SKM-1 (cell line): ENCODE measurements around the gene PPM1A.
"Not testable (repeated sequence)": the region's sequence is repeated elsewhere in the genome, so short reads cannot be mapped to it uniquely, and the experiment has no call there.

Experiments
- DNase-seq: peaks from one replicate; lab custom pipeline; 2025; ENCODE audit not compliant: unreplicated experiment; lab: John Stamatoyannopoulos, UW

The PPM1A gene

GRCh38 chr14:60317609-60318008 lies 68.6 kb downstream of the PPM1A start:
- DNase-seq = no peak

- not testable (repeated sequence) for DNase-seq
Measured at GRCh38 chr14:60320860-60321259, 71.8 kb downstream of the PPM1A start.

- no peak for DNase-seq
Measured at GRCh38 chr14:60323199-60323896, 74.3 kb downstream of the PPM1A start.

GRCh38 chr14:60324837-60325236 lies 75.8 kb downstream of the PPM1A start:
- DNase-seq = no peak

GRCh38 chr14:60326274-60326673 lies 77.3 kb downstream of the PPM1A start:
- no peak for DNase-seq

GRCh38 chr14:60327447-60328331 lies 78.7 kb downstream of the PPM1A start:
- no peak for DNase-seq

GRCh38 chr14:60328583-60328982 lies 79.6 kb downstream of the PPM1A start:
- DNase-seq = no peak

GRCh38 chr14:60329274-60329673 lies 80.3 kb downstream of the PPM1A start:
- DNase-seq = no peak

GRCh38 chr14:60331201-60332045 lies 82.4 kb downstream of the PPM1A start:
- peak; percentile 21 for DNase-seq

- DNase-seq = no peak
Measured at GRCh38 chr14:60332046-60332399, 83.0 kb downstream of the PPM1A start.

- DNase-seq = no peak
Measured at GRCh38 chr14:60332869-60333268, 83.8 kb downstream of the PPM1A start.

GRCh38 chr14:60339571-60339970 lies 90.5 kb downstream of the PPM1A start:
- DNase-seq = no peak

- DNase-seq = no peak
Measured at GRCh38 chr14:60343571-60344071, 94.6 kb downstream of the PPM1A start.

GRCh38 chr14:60344751-60345150 lies 95.7 kb downstream of the PPM1A start:
- DNase-seq = no peak

GRCh38 chr14:60346706-60347105 lies 97.7 kb downstream of the PPM1A start:
- no peak for DNase-seq

GRCh38 chr14:60348211-60348610 lies 99.2 kb downstream of the PPM1A start:
- no peak for DNase-seq
